PC-3 (cell line): Measurements from ENCODE around the gene RBM10. TPM values are rescaled to one million over a fixed set of nuclear protein-coding genes. Genes with fewer than 3 reads are reported as not detected.

Experiments
- ATAC-seq: fragments of 200-7000 bp; cut with Tn5 transposase; 2 replicates; pipeline ENCODE4 v1.9.1; 2020; ENCODE audit warnings: mild to moderate bottlenecking, moderate library complexity
- BruUV-seq: library from RNA; stranded (reverse); fragments of 400-500 nt; replicated peaks from 2 replicates; lab custom pipeline; 2021; lab: Mats Ljungman, UMichigan
- CTCF ChIA-PET: fragments of 300-600 bp; sonication (Branson Sonifier 250); formaldehyde crosslinking; loops from one replicate; lab custom pipeline; 2022; ENCODE audit warnings: antibody characterized with exemption; lab: Charles Lee
- POLR2A ChIA-PET: fragments of 300-600 bp; sonication (Branson Sonifier 250); formaldehyde crosslinking; loops from one replicate; lab custom pipeline; 2022; ENCODE audit warnings: antibody characterized with exemption; ENCODE audit not compliant: unreplicated experiment; lab: Charles Lee
- DNase-seq: peaks from one replicate; pipeline ENCODE4 v3.0.0-alpha.2; 2015
- H2AFZ ChIP-seq: fragments of 300-600 bp; sonication (generic); 2 replicates; pipeline ENCODE4 v1.6.0; 2016; ENCODE audit warnings: antibody characterized with exemption, low read length
- H3F3A ChIP-seq: fragments of 300-600 bp; sonication (generic); one replicate; pipeline ENCODE4 v1.6.0; 2017; ENCODE audit warnings: antibody characterized with exemption, low read length, control low read depth, mild to moderate bottlenecking; ENCODE audit not compliant: unreplicated experiment
- H3K27ac ChIP-seq: fragments of 300-600 bp; sonication (generic); 2 replicates; pipeline ENCODE4 v1.5.1; 2016; ENCODE audit warnings: mild to moderate bottlenecking, low read length
- H3K27me3 ChIP-seq: fragments of 300-600 bp; sonication (generic); 2 replicates; pipeline ENCODE4 v1.6.1; 2016; ENCODE audit warnings: low read length, mixed read lengths
- H3K36me3 ChIP-seq: fragments of 300-600 bp; sonication (generic); 2 replicates; pipeline ENCODE4 v1.6.1; 2016; ENCODE audit warnings: low read depth, mixed run types, low read length, mixed read lengths
- H3K4me1 ChIP-seq: fragments of 300-600 bp; sonication (generic); 2 replicates; pipeline ENCODE4 v1.5.1; 2016; ENCODE audit warnings: low read length; ENCODE audit not compliant: insufficient read depth
- H3K4me2 ChIP-seq: fragments of 300-600 bp; sonication (generic); 2 replicates; pipeline ENCODE4 v1.6.0; 2016; ENCODE audit warnings: low read length
- H3K4me3 ChIP-seq: fragments of 300-600 bp; sonication (generic); 2 replicates; pipeline ENCODE4 v1.5.1; 2016; ENCODE audit warnings: mild to moderate bottlenecking, low read length, mixed read lengths
- H3K79me2 ChIP-seq: fragments of 300-600 bp; sonication (generic); 2 replicates; pipeline ENCODE4 v1.6.1; 2017; ENCODE audit warnings: low read length, mixed read lengths
- H3K9ac ChIP-seq: fragments of 300-600 bp; sonication (generic); 2 replicates; pipeline ENCODE4 v1.6.0; 2016; ENCODE audit warnings: mild to moderate bottlenecking, low read length
- H3K9me2 ChIP-seq: fragments of 300-600 bp; sonication (generic); replicated peaks from 2 replicates; pipeline ENCODE4 v1.6.1; 2016; ENCODE audit warnings: mixed run types, low read length, mixed read lengths
- H3K9me3 ChIP-seq: fragments of 300-600 bp; sonication (generic); 2 replicates; pipeline ENCODE4 v1.6.1; 2016; ENCODE audit warnings: low read length, mixed read lengths
- H4K20me1 ChIP-seq: fragments of 300-600 bp; sonication (generic); 2 replicates; pipeline ENCODE4 v1.6.1; 2016; ENCODE audit warnings: low read length, mixed read lengths
- EZH2 ChIP-seq: fragments of 300-600 bp; sonication (generic); IDR thresholded peaks from one replicate; pipeline ENCODE4 v1.6.1; 2017; ENCODE audit warnings: antibody characterized with exemption, mild to moderate bottlenecking, low read length; ENCODE audit not compliant: unreplicated experiment
- EZH2phosphoT487 ChIP-seq: fragments of 300-600 bp; sonication (generic); IDR thresholded peaks from 2 replicates; pipeline ENCODE4 v1.6.1; 2018; ENCODE audit warnings: mild to moderate bottlenecking, antibody characterized with exemption, low read length, borderline replicate concordance
- intact Hi-C: fragments of 100-400 bp; cut with micrococcal nuclease; formaldehyde crosslinking; loops from 2 replicates; pipeline ENCODE4 v1.9.0; 2023
- total RNA-seq: library from RNA; depleted of rRNA; stranded (reverse); fragments of >200 nt; gene quantifications from 2 replicates; pipeline ENCODE4 v1.2.3, GENCODE V29; 2014
- TF ChIP-seq, protein P1 (sequence below): fragments of 300-600 bp; sonication (generic); conservative IDR thresholded peaks from 2 replicates; pipeline ENCODE4 v1.5.1; 2017; ENCODE audit warnings: antibody characterized with exemption, low read depth, mild to moderate bottlenecking, low read length

The RBM10 gene
- total RNA-seq, 1 experiment from 2014 or later, result 71.5 TPM

DNA sequence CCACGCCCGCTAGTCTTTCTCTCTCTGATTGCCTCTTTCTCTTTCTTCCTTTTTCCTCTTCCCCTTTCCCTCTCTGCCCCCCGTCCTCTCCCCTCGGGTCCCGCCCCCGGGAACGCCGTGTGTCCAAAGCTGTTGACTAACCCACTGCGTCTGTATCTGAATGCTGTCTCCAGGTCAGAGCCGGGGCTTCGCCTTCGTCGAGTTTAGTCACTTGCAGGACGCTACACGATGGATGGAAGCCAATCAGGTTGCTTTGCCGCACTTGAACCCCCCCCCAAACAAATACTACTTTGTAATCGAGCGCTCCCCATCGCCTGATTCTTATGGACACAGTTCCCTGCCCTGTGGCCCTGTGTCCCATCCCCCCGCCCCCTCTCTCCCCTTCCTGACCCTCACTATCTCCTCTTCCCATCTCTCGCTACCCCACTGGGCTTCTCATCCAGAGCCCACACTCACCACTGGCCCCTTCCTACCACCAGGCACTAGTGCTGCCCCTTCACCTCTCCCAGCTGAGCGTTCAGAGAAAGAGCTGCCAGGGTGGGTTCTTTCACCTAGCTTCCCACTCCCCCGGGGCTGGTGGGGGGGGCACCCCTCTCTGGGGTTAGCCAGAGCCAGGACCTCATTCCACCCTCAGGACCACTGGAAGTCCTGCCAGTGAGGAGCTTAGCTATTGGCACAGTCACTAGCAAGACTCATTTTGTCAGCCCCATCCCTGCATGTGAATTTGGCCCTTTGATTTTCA is 30.0 kb downstream of the RBM10 start:
- H3K79me2 ChIP-seq, result no peaks in the 10 kb centered on the region
- DNase-seq, result no peak
- H3K4me1 ChIP-seq, result peaks cover 4% of the 10 kb centered on the region; the same call in 1 of the 2 replicates
- H2AFZ ChIP-seq, result no peak overlapping the region
- H3K27me3 ChIP-seq, result no peaks in the 10 kb centered on the region
- intact Hi-C loops, result no loop called here
- no peak overlapping the region for H3K27ac ChIP-seq
- H3K4me3 ChIP-seq, result no peak overlapping the region
- H3K9ac ChIP-seq, result no peak overlapping the region
- BruUV-seq, result no TSS peak
- H3K4me2 ChIP-seq, result no peak overlapping the region
- peaks cover 15% of the 10 kb centered on the region; the same call in 1 of the 2 replicates for H3K36me3 ChIP-seq
- H4K20me1 ChIP-seq, result no peaks in the 10 kb centered on the region
- CTCF ChIA-PET, result no interaction called here
- no peaks in the 10 kb centered on the region for H3K9me2 ChIP-seq
- H3K9me3 ChIP-seq, result no peaks in the 10 kb centered on the region
- no peak for ATAC-seq
- POLR2A ChIA-PET, result interaction anchor here (0.5 kb wide), 1 partner anchor 530 kb away, joined by 7 read pairs; no protein-coding TSS in a partner anchor
- no peaks in the 10 kb centered on the region for H3F3A ChIP-seq
- TF ChIP-seq EZH2, result no peak
- TF ChIP-seq, protein P1, sequence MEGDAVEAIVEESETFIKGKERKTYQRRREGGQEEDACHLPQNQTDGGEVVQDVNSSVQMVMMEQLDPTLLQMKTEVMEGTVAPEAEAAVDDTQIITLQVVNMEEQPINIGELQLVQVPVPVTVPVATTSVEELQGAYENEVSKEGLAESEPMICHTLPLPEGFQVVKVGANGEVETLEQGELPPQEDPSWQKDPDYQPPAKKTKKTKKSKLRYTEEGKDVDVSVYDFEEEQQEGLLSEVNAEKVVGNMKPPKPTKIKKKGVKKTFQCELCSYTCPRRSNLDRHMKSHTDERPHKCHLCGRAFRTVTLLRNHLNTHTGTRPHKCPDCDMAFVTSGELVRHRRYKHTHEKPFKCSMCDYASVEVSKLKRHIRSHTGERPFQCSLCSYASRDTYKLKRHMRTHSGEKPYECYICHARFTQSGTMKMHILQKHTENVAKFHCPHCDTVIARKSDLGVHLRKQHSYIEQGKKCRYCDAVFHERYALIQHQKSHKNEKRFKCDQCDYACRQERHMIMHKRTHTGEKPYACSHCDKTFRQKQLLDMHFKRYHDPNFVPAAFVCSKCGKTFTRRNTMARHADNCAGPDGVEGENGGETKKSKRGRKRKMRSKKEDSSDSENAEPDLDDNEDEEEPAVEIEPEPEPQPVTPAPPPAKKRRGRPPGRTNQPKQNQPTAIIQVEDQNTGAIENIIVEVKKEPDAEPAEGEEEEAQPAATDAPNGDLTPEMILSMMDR, result no peak
- TF ChIP-seq EZH2phosphoT487, result no peak

DNA sequence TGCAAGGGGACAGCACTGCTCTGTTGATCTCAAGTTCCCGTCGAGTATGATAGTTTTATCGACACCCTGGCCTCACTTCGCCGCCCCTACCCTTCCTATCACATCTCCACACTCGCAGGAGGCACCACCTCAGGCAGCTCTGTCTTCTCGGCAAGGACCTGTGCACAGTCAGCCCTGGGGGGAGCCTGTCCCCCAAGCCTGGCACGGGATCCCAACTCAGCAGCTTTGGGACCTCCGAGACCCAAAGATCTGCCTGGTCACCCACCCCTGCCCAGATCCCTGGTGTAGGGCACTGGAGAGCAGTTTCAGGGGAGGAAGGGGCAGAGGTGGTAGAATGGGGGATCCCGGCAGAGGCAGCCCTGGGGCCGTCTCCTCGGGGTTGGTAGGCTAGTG is 30.6 kb downstream of the RBM10 start:
- BruUV-seq, result no TSS peak
- ChIA-PET CTCF (no interaction called here), POLR2A (interaction anchor here (0.5 kb wide), 1 partner anchor 529 kb away, joined by 7 read pairs; no protein-coding TSS in a partner anchor)
- intact Hi-C loops, result no loop called here
- no peaks in the 10 kb centered on the region for H3K79me2 ChIP-seq
- no peaks in the 10 kb centered on the region for H3F3A ChIP-seq
- H3K9me2 ChIP-seq, result no peaks in the 10 kb centered on the region
- no peaks in the 10 kb centered on the region for H4K20me1 ChIP-seq
- peaks cover 15% of the 10 kb centered on the region; the same call in 1 of the 2 replicates for H3K36me3 ChIP-seq
- H3K4me2 ChIP-seq, result no peak overlapping the region
- no peak for ATAC-seq
- no peak overlapping the region for H3K4me3 ChIP-seq
- H3K9me3 ChIP-seq, result no peaks in the 10 kb centered on the region
- H2AFZ ChIP-seq, result no peak overlapping the region
- peaks cover 4% of the 10 kb centered on the region; the same call in 1 of the 2 replicates for H3K4me1 ChIP-seq
- no peak for DNase-seq
- TF ChIP-seq EZH2phosphoT487 (no peak), EZH2 (no peak)
- TF ChIP-seq, protein P1, result no peak
- no peaks in the 10 kb centered on the region for H3K27me3 ChIP-seq
- no peak overlapping the region for H3K27ac ChIP-seq
- H3K9ac ChIP-seq, result no peak overlapping the region
